Measurements from ENCODE around the gene TRAPPC12.

Gene TRAPPC12

DNA sequence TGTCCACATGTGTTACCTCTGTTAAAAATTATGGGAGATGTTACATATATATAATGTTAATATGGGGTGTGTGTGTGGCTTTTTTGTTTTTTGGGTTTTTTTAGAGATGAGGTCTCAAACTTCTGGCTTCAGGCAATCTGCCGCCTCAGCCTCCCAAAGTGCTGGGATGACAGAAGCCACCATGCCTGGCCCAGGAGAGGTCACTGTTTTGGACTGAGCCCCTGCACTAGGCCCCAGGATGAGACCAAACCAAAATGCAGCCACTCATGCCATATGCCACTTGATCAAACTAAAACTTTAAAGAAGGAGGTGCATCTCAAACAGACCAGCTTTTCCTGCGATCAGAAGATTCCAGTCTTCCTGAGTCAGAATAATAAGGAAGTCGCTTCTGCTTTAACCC lies 137.3 kb downstream of the TRAPPC12 start:
- no peaks in the 10 kb centered on the region for H3K27me3 ChIP-seq (ENCODE audit: insufficient read depth, low read depth, severe bottlenecking)
- no peak overlapping the region for H3K4me3 ChIP-seq (ENCODE audit: low read depth, low read length)
- H3K9me3 ChIP-seq (ENCODE audit: severe bottlenecking), result peaks cover 6% of the 10 kb centered on the region
- TF ChIP-seq, protein P1, sequence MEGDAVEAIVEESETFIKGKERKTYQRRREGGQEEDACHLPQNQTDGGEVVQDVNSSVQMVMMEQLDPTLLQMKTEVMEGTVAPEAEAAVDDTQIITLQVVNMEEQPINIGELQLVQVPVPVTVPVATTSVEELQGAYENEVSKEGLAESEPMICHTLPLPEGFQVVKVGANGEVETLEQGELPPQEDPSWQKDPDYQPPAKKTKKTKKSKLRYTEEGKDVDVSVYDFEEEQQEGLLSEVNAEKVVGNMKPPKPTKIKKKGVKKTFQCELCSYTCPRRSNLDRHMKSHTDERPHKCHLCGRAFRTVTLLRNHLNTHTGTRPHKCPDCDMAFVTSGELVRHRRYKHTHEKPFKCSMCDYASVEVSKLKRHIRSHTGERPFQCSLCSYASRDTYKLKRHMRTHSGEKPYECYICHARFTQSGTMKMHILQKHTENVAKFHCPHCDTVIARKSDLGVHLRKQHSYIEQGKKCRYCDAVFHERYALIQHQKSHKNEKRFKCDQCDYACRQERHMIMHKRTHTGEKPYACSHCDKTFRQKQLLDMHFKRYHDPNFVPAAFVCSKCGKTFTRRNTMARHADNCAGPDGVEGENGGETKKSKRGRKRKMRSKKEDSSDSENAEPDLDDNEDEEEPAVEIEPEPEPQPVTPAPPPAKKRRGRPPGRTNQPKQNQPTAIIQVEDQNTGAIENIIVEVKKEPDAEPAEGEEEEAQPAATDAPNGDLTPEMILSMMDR (IDR thresholded peaks at IDR 0.05; ENCODE audit: low read depth, low read length), result no peak
- H3K36me3 ChIP-seq, result peaks cover 32% of the 10 kb centered on the region
- DNase-seq, result peak; percentile 2
- no peak overlapping the region for H3K27ac ChIP-seq

DNA sequence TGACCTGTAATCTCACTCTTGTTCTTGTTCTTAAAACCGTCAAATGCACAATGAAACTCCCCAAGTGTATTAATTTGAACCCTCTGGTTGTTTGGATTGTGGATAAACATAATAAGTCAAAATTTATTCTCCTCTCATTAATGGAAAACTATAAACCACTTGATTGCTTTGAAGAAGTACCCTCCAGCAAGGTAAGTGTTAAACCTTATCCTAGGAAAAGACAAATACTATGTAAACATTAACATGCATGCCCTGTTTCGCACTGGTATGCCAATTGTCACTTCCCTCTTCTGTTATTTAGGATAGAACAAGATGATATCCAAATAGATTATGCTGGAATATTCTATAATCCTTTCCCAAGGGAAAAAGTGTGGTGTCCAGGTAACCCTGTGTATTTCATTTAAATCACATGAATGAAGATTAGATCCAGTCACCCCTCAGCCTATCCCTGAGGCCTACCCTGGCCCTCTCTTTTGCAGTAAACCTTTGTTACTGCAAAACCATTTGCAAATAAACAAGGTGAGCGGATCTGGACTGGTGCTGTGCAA lies 138.5 kb downstream of the TRAPPC12 start:
- TF ChIP-seq, protein P1 (IDR thresholded peaks at IDR 0.05; ENCODE audit: low read depth, low read length), result no peak
- Histone ChIP-seq H3K4me3 (ENCODE audit: low read depth, low read length) (peak overlapping the region; percentile 85), H3K27me3 (ENCODE audit: insufficient read depth, low read depth, severe bottlenecking) (no peaks in the 10 kb centered on the region), H3K36me3 (peaks cover 20% of the 10 kb centered on the region), H3K27ac (peak overlapping the region; percentile 95), H3K9me3 (ENCODE audit: severe bottlenecking) (peaks cover 6% of the 10 kb centered on the region)
- no peak for DNase-seq

GRCh38 chr2:3518496-3519254 lies 139.2 kb downstream of the TRAPPC12 start:
- peak; percentile 100 for DNase-seq
- Histone ChIP-seq H3K4me3 (ENCODE audit: low read depth, low read length) (peak overlapping the region; percentile 85), H3K27ac (peak overlapping the region; percentile 99), H3K27me3 (ENCODE audit: insufficient read depth, low read depth, severe bottlenecking) (no peaks in the 10 kb centered on the region), H3K9me3 (ENCODE audit: severe bottlenecking) (peaks cover 6% of the 10 kb centered on the region), H3K36me3 (peaks cover 14% of the 10 kb centered on the region)
- TF ChIP-seq, protein P1 (IDR thresholded peaks at IDR 0.05; ENCODE audit: low read depth, low read length), result no peak

GRCh38 chr2:3519255-3520205 lies 140.0 kb downstream of the TRAPPC12 start, which contains the start of gene ADI1:
Gene ADI1, minus strand, starts transcription at chr2:3519531. Its CDS starts 44 bp downstream, at chr2:3519487.
- H3K27me3 ChIP-seq (ENCODE audit: insufficient read depth, low read depth, severe bottlenecking), result no peaks in the 10 kb centered on the region
- TF ChIP-seq, protein P1 (IDR thresholded peaks at IDR 0.05; ENCODE audit: low read depth, low read length), result no peak
- H3K36me3 ChIP-seq, result peaks cover 11% of the 10 kb centered on the region
- peak within 1 kb of the TSS; percentile 99 for H3K27ac ChIP-seq
- peak; percentile 94 for DNase-seq
- H3K4me3 ChIP-seq (ENCODE audit: low read depth, low read length), result peak within 1 kb of the TSS; percentile 85
- peaks cover 6% of the 10 kb centered on the region for H3K9me3 ChIP-seq (ENCODE audit: severe bottlenecking)

- Histone ChIP-seq H3K36me3 (peaks cover 11% of the 10 kb centered on the region), H3K27me3 (ENCODE audit: insufficient read depth, low read depth, severe bottlenecking) (no peaks in the 10 kb centered on the region), H3K4me3 (ENCODE audit: low read depth, low read length) (peak overlapping the region; percentile 68; the same call in 1 of the 2 replicates), H3K9me3 (ENCODE audit: severe bottlenecking) (peaks cover 3% of the 10 kb centered on the region), H3K27ac (no peak overlapping the region; the same call in 1 of the 2 replicates)
- DNase-seq, result peak; percentile 7
- TF ChIP-seq, protein P1 (IDR thresholded peaks at IDR 0.05; ENCODE audit: low read depth, low read length), result no peak
These were observed 141.1 kb downstream of the TRAPPC12 start for GRCh38 chr2:3520591-3520990.

Data from WERI-Rb-1 (cell line).